Astrocyte (in vitro differentiated cells and primary cell): ENCODE measurements around the gene FKBP1A. TPM values are rescaled to one million over a fixed set of nuclear protein-coding genes. Genes with fewer than 3 reads are reported as not detected.
"Not testable (repeated sequence)": the region's sequence is repeated elsewhere in the genome, so short reads cannot be mapped to it uniquely, and the experiment has no call there.

Source experiments
- DNase-seq: peaks from one replicate; pipeline ENCODE4 v3.0.0-alpha.2; 2010; ENCODE audit warnings: low read depth
- FAIRE-seq: peaks from 2 replicates; lab custom pipeline; 2011; peaks lifted over from hg19 to GRCh38; lab: Jason Lieb, UNC
- H2AFZ ChIP-seq: 2 replicates; pipeline ENCODE4 v1.6.0; 2012; ENCODE audit warnings: low read depth, low read length, inconsistent platforms
- H3K27ac ChIP-seq: 2 replicates; pipeline ENCODE4 v1.5.1; 2011; ENCODE audit warnings: low read depth, low read length, inconsistent platforms
- H3K27me3 ChIP-seq: 2 replicates; pipeline ENCODE4 v1.6.0; 2011; ENCODE audit warnings: low read length, inconsistent platforms; ENCODE audit not compliant: insufficient read depth
- H3K36me3 ChIP-seq: 2 replicates; pipeline ENCODE4 v1.5.1; 2011; ENCODE audit warnings: low read length, inconsistent platforms; ENCODE audit not compliant: insufficient read depth
- H3K4me1 ChIP-seq: 2 replicates; pipeline ENCODE4 v1.5.1; 2011; ENCODE audit warnings: low read length, inconsistent platforms; ENCODE audit not compliant: insufficient read depth
- H3K4me2 ChIP-seq: 2 replicates; pipeline ENCODE4 v1.6.0; 2012; ENCODE audit warnings: low read length, inconsistent platforms
- H3K4me3 ChIP-seq: 2 replicates; pipeline ENCODE4 v1.5.1; 2011; ENCODE audit warnings: low read depth, mild to moderate bottlenecking, low read length, inconsistent platforms; ENCODE audit not compliant: insufficient read depth
- H3K79me2 ChIP-seq: 2 replicates; pipeline ENCODE4 v1.6.0; 2012; ENCODE audit warnings: mild to moderate bottlenecking, low read length, inconsistent platforms; ENCODE audit not compliant: insufficient read depth
- H3K9ac ChIP-seq: 2 replicates; pipeline ENCODE4 v1.6.0; 2012; ENCODE audit warnings: mild to moderate bottlenecking, low read length, inconsistent platforms
- H3K9me3 ChIP-seq: 2 replicates; pipeline ENCODE4 v1.5.1; 2012; ENCODE audit warnings: low read depth, mild to moderate bottlenecking, low read length, inconsistent platforms; ENCODE audit not compliant: insufficient read depth
- H4K20me1 ChIP-seq: 2 replicates; pipeline ENCODE4 v1.6.0; 2012; ENCODE audit warnings: low read length, inconsistent platforms; ENCODE audit not compliant: insufficient read depth
- H3K27ac Mint-ChIP-seq: one replicate; pipeline ENCODE4 v1.8.0; 2021; ENCODE audit warnings: mild to moderate bottlenecking, mixed read lengths; ENCODE audit not compliant: unreplicated experiment
- H3K27me3 Mint-ChIP-seq: one replicate; pipeline ENCODE4 v1.8.0; 2021; ENCODE audit warnings: low read depth, mixed read lengths; ENCODE audit not compliant: unreplicated experiment
- H3K36me3 Mint-ChIP-seq: one replicate; pipeline ENCODE4 v1.8.0; 2021; ENCODE audit warnings: low read depth, mixed read lengths; ENCODE audit not compliant: unreplicated experiment
- H3K4me1 Mint-ChIP-seq: one replicate; pipeline ENCODE4 v1.8.0; 2021; ENCODE audit warnings: low read depth, mixed read lengths; ENCODE audit not compliant: unreplicated experiment
- H3K4me3 Mint-ChIP-seq: one replicate; pipeline ENCODE4 v1.8.0; 2021; ENCODE audit warnings: mild to moderate bottlenecking, moderate library complexity, mixed read lengths; ENCODE audit not compliant: unreplicated experiment
- H3K9me3 Mint-ChIP-seq: one replicate; pipeline ENCODE4 v1.8.0; 2021; ENCODE audit warnings: mild to moderate bottlenecking, mixed read lengths; ENCODE audit not compliant: unreplicated experiment
- EZH2 ChIP-seq: IDR thresholded peaks from 2 replicates; pipeline ENCODE4 v1.6.1; 2012; ENCODE audit warnings: mild to moderate bottlenecking, low read length, inconsistent platforms; ENCODE audit not compliant: insufficient read depth
- total RNA-seq: library from RNA; stranded (reverse); gene quantifications from 2 replicates; pipeline ENCODE4 v1.2.1, GENCODE V29; 2021
- TF ChIP-seq, protein P1 (sequence below): IDR thresholded peaks from 2 replicates; pipeline ENCODE4 v1.5.1; 2011; ENCODE audit warnings: low read depth, mild to moderate bottlenecking, inconsistent platforms, low read length, moderate library complexity; ENCODE audit not compliant: insufficient read depth

The FKBP1A gene
- total RNA-seq, 1 donor from 2014 or later, result 379 TPM

DNA sequence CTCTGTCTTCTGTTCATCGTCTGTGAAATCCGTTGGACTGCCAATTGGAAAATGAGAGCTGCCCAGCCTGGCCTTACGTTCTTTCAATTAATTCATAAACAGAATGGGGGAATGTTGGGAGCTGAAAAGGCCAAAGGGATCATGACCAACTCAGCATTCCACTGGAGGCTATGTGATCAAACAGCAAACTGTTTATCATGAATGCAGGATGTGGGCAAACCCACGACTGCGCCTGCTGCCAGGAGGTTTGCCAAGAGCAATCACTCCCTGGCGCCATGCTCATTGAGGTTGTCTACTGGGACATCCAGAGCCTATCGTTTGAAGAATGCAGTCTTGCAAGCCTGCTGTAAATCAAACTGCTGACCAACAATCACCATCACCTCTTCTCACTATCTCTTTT lies 9.3 kb upstream of the FKBP1A start:
- no peak overlapping the region for H3K4me3 ChIP-seq
- no peak overlapping the region for H2AFZ ChIP-seq
- H3K27me3 ChIP-seq, result peaks cover 4% of the 10 kb centered on the region
- TF ChIP-seq, protein P1, sequence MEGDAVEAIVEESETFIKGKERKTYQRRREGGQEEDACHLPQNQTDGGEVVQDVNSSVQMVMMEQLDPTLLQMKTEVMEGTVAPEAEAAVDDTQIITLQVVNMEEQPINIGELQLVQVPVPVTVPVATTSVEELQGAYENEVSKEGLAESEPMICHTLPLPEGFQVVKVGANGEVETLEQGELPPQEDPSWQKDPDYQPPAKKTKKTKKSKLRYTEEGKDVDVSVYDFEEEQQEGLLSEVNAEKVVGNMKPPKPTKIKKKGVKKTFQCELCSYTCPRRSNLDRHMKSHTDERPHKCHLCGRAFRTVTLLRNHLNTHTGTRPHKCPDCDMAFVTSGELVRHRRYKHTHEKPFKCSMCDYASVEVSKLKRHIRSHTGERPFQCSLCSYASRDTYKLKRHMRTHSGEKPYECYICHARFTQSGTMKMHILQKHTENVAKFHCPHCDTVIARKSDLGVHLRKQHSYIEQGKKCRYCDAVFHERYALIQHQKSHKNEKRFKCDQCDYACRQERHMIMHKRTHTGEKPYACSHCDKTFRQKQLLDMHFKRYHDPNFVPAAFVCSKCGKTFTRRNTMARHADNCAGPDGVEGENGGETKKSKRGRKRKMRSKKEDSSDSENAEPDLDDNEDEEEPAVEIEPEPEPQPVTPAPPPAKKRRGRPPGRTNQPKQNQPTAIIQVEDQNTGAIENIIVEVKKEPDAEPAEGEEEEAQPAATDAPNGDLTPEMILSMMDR, result no peak
- no peak overlapping the region for H3K4me2 ChIP-seq
- Mint-ChIP-seq H3K36me3 (no peaks in the 10 kb centered on the region), H3K27ac (no peak overlapping the region), H3K4me3 (no peak overlapping the region), H3K27me3 (peaks cover 11% of the 10 kb centered on the region), H3K4me1 (peaks cover 18% of the 10 kb centered on the region), H3K9me3 (peaks cover 13% of the 10 kb centered on the region)
- no peaks in the 10 kb centered on the region for H3K79me2 ChIP-seq
- DNase-seq (peak; percentile 65), FAIRE-seq (no peak)
- H4K20me1 ChIP-seq, result no peaks in the 10 kb centered on the region
- H3K27ac ChIP-seq, result no peak overlapping the region
- H3K36me3 ChIP-seq, result no peaks in the 10 kb centered on the region
- peaks cover 11% of the 10 kb centered on the region for H3K4me1 ChIP-seq
- no peak overlapping the region for H3K9ac ChIP-seq
- H3K9me3 ChIP-seq, result no peaks in the 10 kb centered on the region

DNA sequence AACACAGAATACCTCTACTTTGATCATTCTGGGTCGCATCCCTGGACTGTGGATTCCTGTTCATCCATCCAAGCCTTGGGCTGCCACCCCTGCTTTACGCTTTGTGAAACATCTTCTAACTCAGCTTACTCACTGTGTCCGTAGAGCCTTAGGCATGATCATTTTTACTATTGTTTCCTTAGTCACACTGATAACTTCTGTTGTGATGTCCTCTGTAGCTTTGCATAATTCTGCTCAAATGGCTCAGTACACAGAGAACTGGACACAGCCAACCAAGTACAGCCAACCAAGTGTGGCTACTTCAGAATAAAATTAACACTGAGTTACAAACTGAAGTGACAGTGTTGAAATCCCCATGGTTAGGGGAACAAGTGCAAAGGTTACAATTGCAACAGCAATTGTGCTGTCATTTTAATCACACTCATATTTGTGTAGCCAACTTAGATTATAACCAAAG lies 8.6 kb upstream of the FKBP1A start:
- Histone ChIP-seq H3K9ac (no peak overlapping the region), H2AFZ (no peak overlapping the region), H4K20me1 (no peaks in the 10 kb centered on the region), H3K4me2 (no peak overlapping the region), H3K4me1 (peaks cover 11% of the 10 kb centered on the region), H3K36me3 (no peaks in the 10 kb centered on the region), H3K79me2 (no peaks in the 10 kb centered on the region), H3K4me3 (no peak overlapping the region), H3K27me3 (peaks cover 4% of the 10 kb centered on the region), H3K27ac (no peak overlapping the region), H3K9me3 (no peaks in the 10 kb centered on the region)
- Mint-ChIP-seq H3K4me1 (peaks cover 18% of the 10 kb centered on the region), H3K36me3 (no peaks in the 10 kb centered on the region), H3K27me3 (peaks cover 11% of the 10 kb centered on the region), H3K27ac (no peak overlapping the region), H3K4me3 (no peak overlapping the region), H3K9me3 (peaks cover 13% of the 10 kb centered on the region)
- DNase-seq, result no peak
- FAIRE-seq, result no peak
- TF ChIP-seq, protein P1, result no peak
- TF ChIP-seq EZH2, result no peak

DNA sequence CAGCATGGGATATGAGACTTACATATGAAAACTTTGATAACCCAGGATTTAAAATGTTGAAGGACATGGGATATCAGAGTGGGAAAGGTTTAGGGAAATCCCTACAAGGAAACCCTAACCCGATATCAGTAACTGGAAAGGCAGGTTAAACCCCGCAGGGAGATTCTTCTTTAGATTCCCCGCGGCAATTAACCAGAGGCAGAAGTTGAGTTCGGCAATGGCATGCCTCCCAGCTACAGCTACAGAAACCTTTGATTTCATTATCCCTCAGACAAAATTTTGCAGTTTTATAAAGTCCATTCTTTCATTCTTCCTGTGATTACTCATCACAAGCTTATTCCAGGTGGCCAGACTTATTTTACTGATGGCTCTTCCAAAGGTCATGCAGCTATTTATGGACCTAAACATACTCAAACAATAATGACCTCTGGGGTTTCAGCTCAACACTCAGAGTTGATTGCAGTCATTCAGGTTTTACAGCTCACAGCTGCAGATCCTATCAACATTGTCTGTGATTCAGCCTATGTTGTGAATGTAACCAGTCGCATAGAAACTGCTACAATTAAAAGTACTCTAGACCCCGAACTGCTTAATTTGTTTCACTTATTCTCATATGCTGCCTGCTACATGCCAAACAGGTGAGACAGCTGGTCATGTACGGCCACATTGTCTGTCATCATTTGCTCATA lies 7.0 kb upstream of the FKBP1A start:
- peaks cover 13% of the 10 kb centered on the region for H3K9me3 Mint-ChIP-seq
- not testable (repeated sequence) for FAIRE-seq

DNA sequence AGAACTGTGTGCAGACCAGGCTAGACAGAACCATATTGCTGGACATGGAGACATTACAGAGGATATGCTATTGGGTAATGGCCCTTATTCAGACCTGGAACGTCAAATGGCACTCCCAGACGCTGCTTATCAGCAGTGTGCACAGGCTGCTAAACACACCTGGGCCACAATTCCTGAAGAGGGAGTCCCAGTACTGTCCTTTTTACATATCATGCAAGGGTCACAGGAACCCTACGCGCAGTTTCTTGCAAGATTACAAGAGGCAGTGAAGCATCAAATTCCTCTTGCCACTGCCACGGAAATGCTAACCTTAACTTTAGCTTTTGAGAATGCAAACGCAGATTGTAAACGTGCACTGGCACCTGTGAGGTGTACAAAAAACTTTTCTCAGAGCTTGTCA lies 5.3 kb upstream of the FKBP1A start:
- H3K9me3 Mint-ChIP-seq, H3K4me3 Mint-ChIP-seq: not testable (repeated sequence)

More for the DNA sequence above, 7.0 kb upstream of the FKBP1A start:
- H3K27me3 Mint-ChIP-seq, result peaks cover 16% of the 10 kb centered on the region
- H3K79me2 ChIP-seq, H4K20me1 ChIP-seq, H3K36me3 Mint-ChIP-seq, H3K27me3 ChIP-seq, H3K36me3 ChIP-seq, H3K4me3 Mint-ChIP-seq, H3K4me3 ChIP-seq, H3K9me3 ChIP-seq, H2AFZ ChIP-seq: not testable (repeated sequence)
- Histone ChIP-seq H3K4me2 (peak overlapping the region; percentile 63), H3K27ac (peak overlapping the region; percentile 43), H3K4me1 (peaks cover 11% of the 10 kb centered on the region), H3K9ac (peak overlapping the region; percentile 30)
- peaks cover 18% of the 10 kb centered on the region for H3K4me1 Mint-ChIP-seq
- peak overlapping the region; percentile 81 for H3K27ac Mint-ChIP-seq
- peak; percentile 73 for DNase-seq

More for the DNA sequence above, 5.3 kb upstream of the FKBP1A start:
- not testable (repeated sequence) for FAIRE-seq, H3K9ac ChIP-seq, H3K4me2 ChIP-seq, H3K36me3 Mint-ChIP-seq, H3K79me2 ChIP-seq, H3K27ac Mint-ChIP-seq, H2AFZ ChIP-seq, DNase-seq, H4K20me1 ChIP-seq, H3K4me3 ChIP-seq, H3K27ac ChIP-seq, H3K36me3 ChIP-seq, H3K9me3 ChIP-seq, H3K27me3 ChIP-seq
- Mint-ChIP-seq H3K27me3 (peaks cover 12% of the 10 kb centered on the region), H3K4me1 (peaks cover 20% of the 10 kb centered on the region)
- H3K4me1 ChIP-seq, result peaks cover 14% of the 10 kb centered on the region
